GM04504 (cell line): ENCODE results near the gene SPDYE17.
"Not testable (repeated sequence)": the region's sequence is repeated elsewhere in the genome, so short reads cannot be mapped to it uniquely, and the experiment has no call there.

Source experiments
- DNase-seq: peaks from one replicate; pipeline ENCODE4 v3.0.0-alpha.2; 2012; ENCODE audit warnings: low read depth

The SPDYE17 gene

GRCh38 chr7:76998764-76999450 is 33.3 kb downstream of the SPDYE17 start:
- DNase-seq, result not testable (repeated sequence)

DNA sequence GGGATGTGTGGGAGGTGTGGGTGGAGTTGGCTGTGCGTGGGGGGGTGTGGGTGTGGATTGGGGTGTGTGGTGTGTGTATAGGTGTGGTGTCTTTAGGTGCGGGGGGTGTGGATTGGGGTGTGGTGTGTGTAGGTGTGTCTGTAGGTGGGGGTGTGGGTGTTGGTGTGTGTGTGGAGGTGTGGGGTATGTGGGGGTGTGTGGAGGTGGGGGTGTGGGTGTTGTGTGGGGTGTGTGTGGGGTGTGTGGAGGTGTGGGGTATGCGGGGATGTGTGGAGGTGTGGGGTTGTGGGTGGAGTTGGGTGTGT is 33.9 kb downstream of the SPDYE17 start:
- no peak for DNase-seq

GRCh38 chr7:76997381-76998284 is 34.5 kb downstream of the SPDYE17 start:
- no peak for DNase-seq

DNA sequence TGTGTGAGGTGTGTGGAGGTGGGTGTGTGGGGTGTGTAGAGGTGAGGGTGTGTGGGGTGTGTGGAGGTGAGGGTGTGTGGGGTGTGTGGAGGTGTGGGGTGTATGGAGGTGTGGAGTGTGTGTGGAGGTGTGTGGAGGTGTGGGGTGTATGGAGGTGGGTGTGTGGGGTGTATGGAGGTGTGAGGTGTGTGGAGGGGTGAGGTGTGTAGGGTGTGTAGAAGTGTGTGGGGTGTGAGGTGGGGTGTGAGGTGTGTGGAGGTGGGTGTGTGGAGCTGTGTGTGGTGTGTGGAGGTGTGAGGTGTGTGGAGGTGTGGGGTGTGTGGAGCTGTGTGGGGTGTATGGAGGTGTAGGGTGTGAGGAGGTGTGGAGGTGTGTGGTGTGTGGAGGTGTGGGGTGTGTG is 35.2 kb downstream of the SPDYE17 start:
- not testable (repeated sequence) for DNase-seq

DNA sequence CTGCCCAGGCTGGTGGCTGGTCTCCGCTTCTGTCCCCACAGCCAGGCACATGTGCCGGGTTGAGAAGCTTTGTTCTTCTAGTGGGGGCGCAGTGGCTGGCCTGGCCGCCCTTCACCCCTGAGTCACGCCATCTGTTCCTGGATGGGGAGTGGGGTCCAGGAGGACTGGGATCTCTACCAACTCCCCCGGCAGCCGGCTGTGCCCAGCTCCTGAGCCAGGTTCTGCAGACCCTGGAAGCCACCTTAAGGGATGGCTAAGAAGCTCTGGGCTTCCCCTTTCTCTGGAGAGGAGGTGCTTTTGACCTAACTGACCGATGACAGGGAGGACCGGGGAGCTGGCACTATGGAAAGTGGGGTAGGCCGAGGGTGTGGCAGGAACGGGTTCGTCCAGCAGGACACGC is 37.9 kb downstream of the SPDYE17 start:
- not testable (repeated sequence) for DNase-seq

DNA sequence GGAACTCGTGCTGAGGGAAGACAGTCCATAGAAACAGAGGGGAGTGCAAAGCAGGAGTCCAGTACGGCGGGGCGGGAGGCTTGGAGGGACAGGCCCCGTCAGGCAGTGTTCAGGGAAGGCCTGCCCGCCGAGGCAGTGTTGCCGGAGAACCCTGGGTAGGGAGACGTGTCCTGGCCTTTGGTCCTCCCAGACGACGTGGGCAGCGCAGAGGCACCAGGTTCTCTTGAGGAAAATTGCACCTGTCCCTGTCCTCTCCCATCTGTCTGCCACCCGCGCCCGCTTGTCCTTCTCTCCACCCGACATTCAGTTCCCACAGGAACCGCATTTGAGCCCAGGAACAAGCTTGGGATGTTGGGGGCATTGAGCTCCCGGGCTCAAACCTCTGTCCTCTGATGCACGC is 38.3 kb downstream of the SPDYE17 start:
- DNase-seq, result not testable (repeated sequence)

- DNase-seq, result not testable (repeated sequence)
Measured at GRCh38 chr7:76992871-76993270, 39.3 kb downstream of the SPDYE17 start.

DNA sequence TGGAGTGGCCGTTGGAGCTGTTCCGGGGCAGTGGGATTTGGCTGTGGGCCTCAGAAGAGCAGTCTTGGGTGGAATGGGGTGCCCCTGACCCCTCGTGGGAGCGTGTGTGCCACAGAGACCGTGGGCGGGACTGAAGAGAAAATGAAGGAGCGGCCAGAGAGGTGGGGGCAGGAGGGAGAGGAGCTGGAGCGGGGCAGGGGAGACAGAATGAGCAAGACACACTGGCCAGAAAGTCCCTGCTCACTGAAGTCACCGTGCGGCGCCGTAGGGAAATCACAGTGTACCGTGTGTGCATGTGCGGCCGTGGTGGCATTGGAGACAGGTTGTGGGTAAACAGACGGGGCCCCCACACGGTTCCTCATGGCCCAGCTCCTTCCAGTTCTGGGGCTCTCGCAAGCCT is 40.0 kb downstream of the SPDYE17 start:
- not testable (repeated sequence) for DNase-seq

DNA sequence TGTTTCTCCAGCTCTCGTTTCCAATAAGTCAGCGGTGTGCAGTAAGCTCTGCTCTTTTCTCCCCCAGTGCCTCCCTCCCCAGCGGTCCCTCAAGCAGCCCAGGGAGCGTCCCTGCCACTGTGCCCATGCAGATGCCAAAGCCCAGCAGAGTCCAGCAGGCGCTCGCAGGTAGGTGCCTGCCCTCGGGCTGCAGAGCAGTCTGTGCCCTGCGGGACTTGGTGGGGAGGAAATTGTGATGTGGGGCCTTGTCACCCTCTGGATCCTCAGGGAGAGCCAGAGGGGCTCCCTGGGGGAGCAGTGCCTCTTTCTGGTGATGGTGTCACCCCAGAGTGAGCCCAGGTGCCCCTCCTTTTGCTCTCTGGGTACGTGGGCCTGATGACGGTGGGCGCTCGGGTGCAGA is 42.0 kb downstream of the SPDYE17 start:
- DNase-seq, result not testable (repeated sequence)

GRCh38 chr7:76985924-76986717 is 46.0 kb downstream of the SPDYE17 start:
- not testable (repeated sequence) for DNase-seq

GRCh38 chr7:76984784-76985136 is 47.4 kb downstream of the SPDYE17 start:
- DNase-seq, result not testable (repeated sequence)

DNA sequence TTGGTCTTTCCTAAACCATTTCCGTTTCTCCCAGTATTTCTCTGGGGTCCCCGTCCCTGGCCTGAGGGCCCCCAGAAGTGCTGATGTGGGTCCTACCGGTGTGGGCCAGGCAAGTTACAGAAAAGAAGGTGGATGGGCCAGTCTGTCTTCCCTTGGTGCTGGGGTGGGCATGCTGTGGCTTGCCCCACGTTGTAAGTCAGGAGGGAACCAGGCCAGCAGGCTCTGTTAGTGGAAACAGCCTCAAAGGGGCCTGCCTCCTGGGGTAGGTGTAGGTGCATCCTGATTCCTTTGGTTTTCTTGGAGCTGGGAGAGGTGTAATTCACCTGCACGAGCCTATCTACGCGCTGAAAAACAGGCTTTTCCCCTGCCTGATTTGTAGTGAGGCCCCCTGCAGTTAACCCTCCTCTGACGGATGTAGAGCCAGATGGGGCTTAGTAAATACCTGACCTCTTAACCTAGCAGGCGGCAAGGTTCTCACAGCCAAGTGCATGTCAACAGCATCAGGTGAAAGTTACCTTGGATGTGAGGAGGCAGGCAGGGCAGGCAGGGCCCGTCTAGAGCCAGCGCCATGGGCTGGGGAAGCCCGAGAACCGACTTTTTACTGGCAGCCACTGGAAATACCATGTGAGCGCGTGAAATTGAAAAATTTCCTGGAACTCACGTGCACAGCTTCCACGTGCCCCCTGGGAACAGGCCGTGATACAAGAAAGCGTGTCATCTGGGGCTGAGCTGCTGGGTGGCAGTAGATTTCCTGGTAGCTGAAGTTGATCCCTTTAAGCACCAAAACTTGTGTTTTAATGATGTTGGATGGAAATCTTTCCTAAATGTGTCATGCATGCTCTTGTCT is 48.0 kb downstream of the SPDYE17 start:
- DNase-seq, result not testable (repeated sequence)

GRCh38 chr7:76983333-76983732 is 48.8 kb downstream of the SPDYE17 start:
- not testable (repeated sequence) for DNase-seq

DNA sequence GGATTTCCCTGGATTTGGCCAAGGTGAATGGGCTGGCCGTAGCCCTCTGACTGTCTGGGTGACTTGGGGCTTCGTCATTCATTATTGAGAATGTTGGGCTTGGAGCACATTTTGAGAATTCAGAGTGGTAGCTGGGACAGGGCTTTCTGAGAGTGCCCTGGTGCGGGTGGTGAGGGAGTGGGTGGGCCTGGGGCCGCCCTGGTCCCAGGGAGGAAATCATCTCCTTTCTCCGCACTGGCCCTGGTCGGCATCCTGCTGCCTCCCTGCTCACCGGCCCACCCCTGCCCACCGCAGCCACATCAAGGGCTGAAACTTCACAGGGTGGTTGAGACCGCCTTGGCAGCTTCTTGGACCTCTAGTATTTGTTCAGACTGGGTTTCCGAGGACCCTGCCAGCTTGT is 49.7 kb downstream of the SPDYE17 start:
- DNase-seq, result not testable (repeated sequence)

DNA sequence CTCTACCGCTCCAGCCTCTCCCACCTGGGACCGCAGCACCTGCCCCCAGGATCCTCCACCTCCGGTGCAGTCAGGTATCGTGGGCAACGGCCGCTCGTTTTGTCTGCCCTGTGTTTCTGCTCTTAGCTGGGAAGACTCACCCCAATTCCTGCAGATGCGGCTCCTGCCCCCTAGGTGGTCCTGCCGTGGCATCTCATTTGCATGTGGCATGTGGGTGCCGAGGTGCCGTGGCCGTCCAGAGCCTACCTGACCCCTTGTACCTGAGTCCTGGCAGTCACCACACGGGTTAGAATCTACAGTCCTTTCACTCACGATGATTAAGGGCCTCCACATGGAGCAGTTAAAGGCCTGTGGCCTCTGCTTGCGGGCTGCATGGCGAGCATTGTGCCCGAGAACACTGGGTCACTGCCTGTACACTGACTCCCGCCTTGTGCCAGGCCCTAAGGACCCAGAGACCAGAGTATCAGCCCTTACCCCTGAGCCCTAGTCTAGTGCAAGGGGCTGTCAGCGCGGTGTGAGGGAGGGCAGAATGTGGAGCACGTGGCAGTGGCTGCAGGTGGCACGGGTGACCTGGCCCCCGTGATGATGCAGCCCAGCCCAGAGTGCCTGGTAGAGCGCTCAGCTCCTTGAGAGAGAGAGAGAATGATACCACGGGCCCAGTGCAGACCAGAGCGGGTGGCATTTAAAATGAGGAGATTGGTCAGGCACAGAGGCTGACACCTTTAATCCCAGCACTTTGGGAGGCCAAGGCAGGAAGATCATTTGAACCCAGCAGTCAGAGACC is 50.8 kb downstream of the SPDYE17 start:
- DNase-seq, result not testable (repeated sequence)

DNA sequence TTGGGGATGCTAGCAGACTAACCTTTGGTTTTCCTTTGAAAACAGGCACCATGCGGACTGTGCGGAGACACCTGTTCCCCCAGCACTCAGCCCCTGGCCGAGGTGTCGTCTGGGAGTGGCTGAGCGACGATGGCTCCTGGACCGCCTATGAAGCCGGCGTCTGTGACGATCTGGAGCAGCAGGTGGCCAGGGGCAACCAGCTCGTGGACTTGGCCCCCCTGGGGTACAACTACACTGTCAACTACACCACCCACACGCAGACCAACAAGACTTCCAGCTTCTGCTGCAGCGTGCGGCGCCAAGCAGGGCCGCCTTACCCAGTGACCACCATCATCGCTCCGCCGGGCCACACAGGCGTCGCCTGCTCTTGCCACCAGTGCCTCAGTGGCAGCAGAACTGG is 51.6 kb downstream of the SPDYE17 start:
- not testable (repeated sequence) for DNase-seq

- not testable (repeated sequence) for DNase-seq
Measured at GRCh38 chr7:76977761-76978367, 54.3 kb downstream of the SPDYE17 start.

GRCh38 chr7:76974793-76975579 is 57.2 kb downstream of the SPDYE17 start:
- not testable (repeated sequence) for DNase-seq

- DNase-seq, result not testable (repeated sequence)
Measured at GRCh38 chr7:76974336-76974735, 57.8 kb downstream of the SPDYE17 start.
